ENCODE measurements around the gene LRRC42. TPM values are rescaled to one million over a fixed set of nuclear protein-coding genes. Genes with fewer than 3 reads are reported as not detected.

LRRC42 gene
- total and polyA plus RNA-seq, 9 of the 15 experiments (the other 6 are each of a cell fraction or from before 2014, with no cell fraction given): 17.3 to 51.9 (median 35.5) TPM

DNA sequence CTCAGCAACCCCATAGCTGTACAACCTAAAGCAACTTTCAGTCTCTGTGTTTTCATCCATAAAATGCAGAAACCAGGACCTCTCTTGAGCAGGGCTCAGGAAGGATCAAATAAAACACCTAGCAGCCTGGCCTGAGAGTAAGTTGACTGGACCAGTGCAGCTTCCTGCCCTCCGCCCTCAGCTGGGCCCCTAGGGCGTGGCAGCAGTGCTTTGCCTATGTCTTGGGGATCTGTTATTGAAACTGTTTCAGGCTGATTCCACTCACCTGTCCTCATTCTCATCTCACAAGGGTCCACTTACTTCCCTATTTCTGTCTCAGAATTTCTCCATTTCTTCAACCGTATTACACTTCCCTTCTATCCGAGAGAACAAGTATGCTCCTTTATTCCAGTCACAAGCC lies 17.3 kb downstream of the LRRC42 start:
- peaks cover 82% of the 10 kb centered on the region for H3K36me3 ChIP-seq (ENCODE audit: control insufficient read depth, insufficient read depth, low read length)
- no peaks in the 10 kb centered on the region for H3K79me2 ChIP-seq (ENCODE audit: control insufficient read depth, insufficient read depth, low read length)
- H3K27me3 ChIP-seq (ENCODE audit: control insufficient read depth in 2 of 2, insufficient read depth in 2 of 2, low read length in 2 of 2): no peaks in the 10 kb centered on the region
- FAIRE-seq (no peak), DNase-seq (ENCODE audit: extremely low read depth in 1 of 4, low spot score in 3 of 4) (no peak), ATAC-seq (no peak; the same call in 2 of the 3 replicates)
- H4K20me1 ChIP-seq (replicated peaks; ENCODE audit: control insufficient read depth, insufficient read depth, low read length): no peaks in the 10 kb centered on the region; the same call in 1 of the 2 replicates
- no peak overlapping the region for H3K4me2 ChIP-seq (ENCODE audit: insufficient read depth, low read length)
- TF ChIP-seq IFI16 (CRISPR knock-in tag; IDR thresholded peaks at IDR 0.05) (no peak), MNT (conservative IDR thresholded peaks at IDR 0.05) (no peak), ZBED1 (IDR thresholded peaks at IDR 0.05) (no peak), ZNF77 (CRISPR knock-in tag; IDR thresholded peaks at IDR 0.05) (no peak), U2AF1 (optimal IDR thresholded peaks at IDR 0.05; ENCODE audit: low read depth, low read length) (no peak), POLR2B (IDR thresholded peaks at IDR 0.05; ENCODE audit: low read depth, partially characterized antibody) (no peak), PPARD (CRISPR knock-in tag; IDR thresholded peaks at IDR 0.05) (no peak), JUND (IDR thresholded peaks at IDR 0.05; ENCODE audit: borderline replicate concordance, low read depth, low read length) (no peak), JUND (tag; IDR thresholded peaks at IDR 0.05; ENCODE audit: borderline replicate concordance, low read depth, low read length) (no peak), STAT5B (CRISPR knock-in tag; IDR thresholded peaks at IDR 0.05) (no peak), JUN (IDR thresholded peaks at IDR 0.05; ENCODE audit: borderline replicate concordance, low read depth, low read length) (no peak), JUN (CRISPR knock-in tag; IDR thresholded peaks at IDR 0.05; ENCODE audit: borderline replicate concordance) (no peak), HDAC2 (IDR thresholded peaks at IDR 0.05) (no peak), THRA (IDR thresholded peaks at IDR 0.05) (no peak), MLLT1 (IDR thresholded peaks at IDR 0.05) (no peak), TARDBP (IDR thresholded peaks at IDR 0.05) (no peak), STAT5A (IDR thresholded peaks at IDR 0.05; ENCODE audit: borderline replicate concordance, low read length) (no peak), PURB (CRISPR knock-in tag; IDR thresholded peaks at IDR 0.05; ENCODE audit: low read depth) (no peak), ZFPM2 (CRISPR knock-in tag; IDR thresholded peaks at IDR 0.05) (no peak)
- no peak overlapping the region for H2AFZ ChIP-seq (ENCODE audit: low read depth, low read length)
- H3K4me3 ChIP-seq: no peak overlapping the region
- H3K27ac ChIP-seq (ENCODE audit: extremely low read depth, low read depth, low read length): no peak overlapping the region
- intact Hi-C loops (cut with micrococcal nuclease) (no loop called here), in situ Hi-C loops (cut with MboI) (loop anchor here (5.0 kb wide), 1 partner anchor 81 kb away; no protein-coding TSS in a partner anchor)
- CTCF ChIA-PET (ENCODE audit: low intra/inter-chr PET ratio): no interaction called here
- H3K9ac ChIP-seq (ENCODE audit: insufficient read depth in 1 of 2, low read depth in 2 of 2, low read length in 2 of 2): no peak overlapping the region
- H3K4me1 ChIP-seq (replicated peaks in 1 of 2; ENCODE audit: control insufficient read depth in 2 of 2, insufficient read depth in 2 of 2, low read length in 2 of 2): peaks cover 0 to 12% of the 10 kb centered on the region in 2 experiments; a peak in 3 of 5 replicates
- POLR2A ChIA-PET: interaction anchor here (0.6 to 1.4 kb wide), 2 partner anchors 20 to 403 kb away, joined by 3 to 5 read pairs; no protein-coding TSS in a partner anchor
- H3K9me1 ChIP-seq (ENCODE audit: control insufficient read depth, insufficient read depth, low read length): no peaks in the 10 kb centered on the region
- WGBS (ENCODE audit: insufficient coverage, low coverage, missing lambda C conversion rate): 89% methylated on average over 4 of the region's 4 CpGs
- H3K9me3 ChIP-seq (replicated peaks; ENCODE audit: control insufficient read depth, insufficient read depth, low read depth, low read length): no peaks in the 10 kb centered on the region
- BruUV-seq (replicated peaks): no TSS peak

Measured in K562 (cell line).